ENCODE measurements around the gene FAM241A. TPM values are rescaled to one million over a fixed set of nuclear protein-coding genes. Genes with fewer than 3 reads are reported as not detected.
A peak's percentile ranks its signal among the peaks of the same experiment; 100 is the strongest.
"Not testable (repeated sequence)": the region's sequence is repeated elsewhere in the genome, so short reads cannot be mapped to it uniquely, and the experiment has no call there.

FAM241A gene
- total RNA-seq, 1 donor from 2014 or later = 7.4 TPM

GRCh38 chr4:112168719-112169500 lies 23.7 kb downstream of the FAM241A start:
- no peak for DNase-seq
- ATAC-seq (ENCODE audit: poor library complexity) = no peak
- intact Hi-C loops (cut with DNase I) = no loop called here

GRCh38 chr4:112170451-112170993 lies 25.3 kb downstream of the FAM241A start:
- no peak for DNase-seq
- intact Hi-C loops (cut with DNase I) = no loop called here
- ATAC-seq (ENCODE audit: poor library complexity) = peak; percentile 53

GRCh38 chr4:112171051-112171763 lies 26.0 kb downstream of the FAM241A start:
- intact Hi-C loops (cut with DNase I); DNase-seq; ATAC-seq (ENCODE audit: poor library complexity): not testable (repeated sequence)

- intact Hi-C loops (cut with DNase I) = no loop called here
- DNase-seq = no peak
- no peak for ATAC-seq (ENCODE audit: poor library complexity)
Observed at GRCh38 chr4:112172180-112172579, 26.9 kb downstream of the FAM241A start.

- peak; percentile 45 for ATAC-seq (ENCODE audit: poor library complexity)
- no peak for DNase-seq
- intact Hi-C loops (cut with DNase I) = no loop called here
Observed at GRCh38 chr4:112173593-112174558, 28.6 kb downstream of the FAM241A start.

GRCh38 chr4:112175840-112176239 lies 30.6 kb downstream of the FAM241A start:
- intact Hi-C loops (cut with DNase I) = no loop called here
- ATAC-seq (ENCODE audit: poor library complexity) (peak; percentile 60), DNase-seq (no peak)

GRCh38 chr4:112176596-112176995 lies 31.3 kb downstream of the FAM241A start:
- intact Hi-C loops (cut with DNase I) = no loop called here
- ATAC-seq (ENCODE audit: poor library complexity) (no peak), DNase-seq (no peak)

GRCh38 chr4:112178741-112179140 lies 33.5 kb downstream of the FAM241A start:
- ATAC-seq (ENCODE audit: poor library complexity); DNase-seq; intact Hi-C loops (cut with DNase I): not testable (repeated sequence)

GRCh38 chr4:112181358-112182000 lies 36.2 kb downstream of the FAM241A start:
- intact Hi-C loops (cut with DNase I) = no loop called here

GRCh38 chr4:112182604-112183003 lies 37.4 kb downstream of the FAM241A start:
- no peak for DNase-seq
- ATAC-seq (ENCODE audit: poor library complexity) = no peak
- intact Hi-C loops (cut with DNase I) = no loop called here

More at GRCh38 chr4:112181358-112182000, 36.2 kb downstream of the FAM241A start:
- no peak for ATAC-seq (ENCODE audit: poor library complexity)
- DNase-seq = no peak

GRCh38 chr4:112183252-112183651 lies 38.0 kb downstream of the FAM241A start:
- no peak for DNase-seq
- intact Hi-C loops (cut with DNase I) = no loop called here
- no peak for ATAC-seq (ENCODE audit: poor library complexity)

GRCh38 chr4:112184438-112184837 lies 39.2 kb downstream of the FAM241A start:
- DNase-seq (no peak), ATAC-seq (ENCODE audit: poor library complexity) (no peak)
- intact Hi-C loops (cut with DNase I) = no loop called here

- ATAC-seq (ENCODE audit: poor library complexity) = no peak
- no peak for DNase-seq
- intact Hi-C loops (cut with DNase I) = no loop called here
Observed at GRCh38 chr4:112185334-112185733, 40.1 kb downstream of the FAM241A start.

- DNase-seq (no peak), ATAC-seq (ENCODE audit: poor library complexity) (no peak)
- intact Hi-C loops (cut with DNase I) = no loop called here
Observed at GRCh38 chr4:112185740-112186670, 40.8 kb downstream of the FAM241A start.

GRCh38 chr4:112189754-112190153 lies 44.5 kb downstream of the FAM241A start:
- intact Hi-C loops (cut with DNase I) = no loop called here
- no peak for DNase-seq
- ATAC-seq (ENCODE audit: poor library complexity) = peak; percentile 53

GRCh38 chr4:112190684-112191083 lies 45.4 kb downstream of the FAM241A start:
- peak; percentile 79 for ATAC-seq (ENCODE audit: poor library complexity)
- intact Hi-C loops (cut with DNase I) = no loop called here

GRCh38 chr4:112196461-112196860 lies 51.2 kb downstream of the FAM241A start:
- intact Hi-C loops (cut with DNase I) = no loop called here
- DNase-seq = no peak
- no peak for ATAC-seq (ENCODE audit: poor library complexity)

More at GRCh38 chr4:112190684-112191083, 45.4 kb downstream of the FAM241A start:
- DNase-seq = no peak

All from Right ventricle myocardium superior (tissue), 1 donor.